ENCODE results near the gene PPP1R2.
"Not testable (repeated sequence)": the region's sequence is repeated elsewhere in the genome, so short reads cannot be mapped to it uniquely, and the experiment has no call there.

The PPP1R2 gene

GRCh38 chr3:195511136-195511535 is 32.0 kb downstream of the PPP1R2 start:
- no peaks in the 10 kb centered on the region for H3K9me3 ChIP-seq (ENCODE audit: control insufficient read depth, insufficient read depth, low read length)
- no peak overlapping the region for H3K9ac ChIP-seq (ENCODE audit: low read depth, low read length)
- no peaks in the 10 kb centered on the region for H3K4me1 ChIP-seq (ENCODE audit: control insufficient read depth, insufficient read depth, low read length)
- no peaks in the 10 kb centered on the region for H3K27me3 ChIP-seq (ENCODE audit: control insufficient read depth, insufficient read depth, low read length)
- no peak overlapping the region for H3K4me3 ChIP-seq (ENCODE audit: low read depth, low read length)
- H3K36me3 ChIP-seq (ENCODE audit: control insufficient read depth, insufficient read depth, low read length), result peaks cover 21% of the 10 kb centered on the region
- no peak overlapping the region for H3K27ac ChIP-seq (ENCODE audit: low read depth, low read length)

DNA sequence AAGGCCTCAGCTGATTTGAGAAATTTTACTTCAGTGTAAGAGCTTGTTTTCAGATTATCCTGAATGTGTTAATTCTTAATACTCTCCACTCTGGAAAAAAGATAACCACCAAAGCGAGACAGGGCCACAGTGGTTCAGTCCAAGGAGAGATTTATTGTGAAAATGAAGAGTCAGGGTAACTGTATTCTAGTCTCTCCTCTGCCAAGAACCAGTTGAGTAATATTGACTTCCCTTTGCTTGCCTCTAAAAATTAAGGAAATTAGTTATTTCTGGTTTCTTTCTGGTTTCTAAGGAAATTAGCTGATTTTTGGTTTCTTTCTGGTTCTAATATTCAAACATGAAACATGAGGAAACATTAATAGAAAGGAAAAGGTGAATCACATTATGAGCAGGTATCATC is 34.9 kb downstream of the PPP1R2 start:
- Histone ChIP-seq H3K4me3 (ENCODE audit: low read depth, low read length) (no peak overlapping the region), H3K9ac (ENCODE audit: low read depth, low read length) (no peak overlapping the region), H3K27me3 (ENCODE audit: control insufficient read depth, insufficient read depth, low read length) (no peaks in the 10 kb centered on the region), H3K27ac (ENCODE audit: low read depth, low read length) (no peak overlapping the region), H3K4me1 (ENCODE audit: control insufficient read depth, insufficient read depth, low read length) (no peaks in the 10 kb centered on the region), H3K36me3 (ENCODE audit: control insufficient read depth, insufficient read depth, low read length) (0 out of 2 replicates have a peak, but pooled peaks cover under 1% of the 10 kb centered on the region), H3K9me3 (ENCODE audit: control insufficient read depth, insufficient read depth, low read length) (no peaks in the 10 kb centered on the region)

- Histone ChIP-seq H3K27me3 (ENCODE audit: control insufficient read depth, insufficient read depth, low read length) (no peaks in the 10 kb centered on the region), H3K36me3 (ENCODE audit: control insufficient read depth, insufficient read depth, low read length) (no peaks in the 10 kb centered on the region), H3K9ac (ENCODE audit: low read depth, low read length) (no peak overlapping the region), H3K4me1 (ENCODE audit: control insufficient read depth, insufficient read depth, low read length) (no peaks in the 10 kb centered on the region), H3K9me3 (ENCODE audit: control insufficient read depth, insufficient read depth, low read length) (no peaks in the 10 kb centered on the region), H3K4me3 (ENCODE audit: low read depth, low read length) (no peak overlapping the region), H3K27ac (ENCODE audit: low read depth, low read length) (no peak overlapping the region)
These were observed 67.5 kb downstream of the PPP1R2 start for GRCh38 chr3:195475614-195476013.

DNA sequence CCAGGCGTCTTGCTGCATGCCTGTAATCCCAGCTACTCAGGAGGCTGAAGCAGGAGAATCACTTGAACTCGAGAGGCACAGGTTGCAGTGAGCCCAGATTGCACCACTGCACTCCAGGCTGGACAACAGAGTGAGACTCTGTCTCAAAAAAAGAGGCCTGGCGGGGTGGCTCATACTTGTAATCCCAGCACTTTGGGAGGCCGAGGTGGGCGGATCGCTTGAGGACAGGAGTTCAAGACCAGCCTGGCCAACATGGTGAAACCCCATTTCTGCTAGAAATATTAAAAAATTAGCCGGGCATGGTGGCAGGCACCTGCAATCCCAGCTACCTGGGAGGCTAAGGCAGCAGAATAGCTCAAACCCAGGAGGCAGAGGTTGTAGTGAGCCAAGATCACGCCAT is 68.0 kb downstream of the PPP1R2 start:
- H3K4me3 ChIP-seq (ENCODE audit: low read depth, low read length); H3K9ac ChIP-seq (ENCODE audit: low read depth, low read length); H3K36me3 ChIP-seq (ENCODE audit: control insufficient read depth, insufficient read depth, low read length); H3K9me3 ChIP-seq (ENCODE audit: control insufficient read depth, insufficient read depth, low read length); H3K27ac ChIP-seq (ENCODE audit: low read depth, low read length); H3K4me1 ChIP-seq (ENCODE audit: control insufficient read depth, insufficient read depth, low read length); H3K27me3 ChIP-seq (ENCODE audit: control insufficient read depth, insufficient read depth, low read length): not testable (repeated sequence)

GRCh38 chr3:195468841-195469240 is 74.3 kb downstream of the PPP1R2 start:
- no peak overlapping the region for H3K27ac ChIP-seq (ENCODE audit: low read depth, low read length)
- no peaks in the 10 kb centered on the region for H3K27me3 ChIP-seq (ENCODE audit: control insufficient read depth, insufficient read depth, low read length)
- H3K9me3 ChIP-seq (ENCODE audit: control insufficient read depth, insufficient read depth, low read length), result no peaks in the 10 kb centered on the region
- no peak overlapping the region for H3K9ac ChIP-seq (ENCODE audit: low read depth, low read length)
- no peaks in the 10 kb centered on the region for H3K4me1 ChIP-seq (ENCODE audit: control insufficient read depth, insufficient read depth, low read length)
- H3K4me3 ChIP-seq (ENCODE audit: low read depth, low read length), result no peak overlapping the region
- no peaks in the 10 kb centered on the region for H3K36me3 ChIP-seq (ENCODE audit: control insufficient read depth, insufficient read depth, low read length)

GRCh38 chr3:195468391-195468776 is 74.7 kb downstream of the PPP1R2 start:
- H3K4me3 ChIP-seq (ENCODE audit: low read depth, low read length), result no peak overlapping the region
- H3K27me3 ChIP-seq (ENCODE audit: control insufficient read depth, insufficient read depth, low read length), result no peaks in the 10 kb centered on the region
- H3K9ac ChIP-seq (ENCODE audit: low read depth, low read length), result no peak overlapping the region
- no peaks in the 10 kb centered on the region for H3K36me3 ChIP-seq (ENCODE audit: control insufficient read depth, insufficient read depth, low read length)
- no peaks in the 10 kb centered on the region for H3K9me3 ChIP-seq (ENCODE audit: control insufficient read depth, insufficient read depth, low read length)
- H3K4me1 ChIP-seq (ENCODE audit: control insufficient read depth, insufficient read depth, low read length), result no peaks in the 10 kb centered on the region
- no peak overlapping the region for H3K27ac ChIP-seq (ENCODE audit: low read depth, low read length)

- Histone ChIP-seq H3K27me3 (ENCODE audit: control insufficient read depth, insufficient read depth, low read length) (no peaks in the 10 kb centered on the region), H3K9ac (ENCODE audit: low read depth, low read length) (no peak overlapping the region), H3K36me3 (ENCODE audit: control insufficient read depth, insufficient read depth, low read length) (no peaks in the 10 kb centered on the region), H3K9me3 (ENCODE audit: control insufficient read depth, insufficient read depth, low read length) (no peaks in the 10 kb centered on the region), H3K4me1 (ENCODE audit: control insufficient read depth, insufficient read depth, low read length) (no peaks in the 10 kb centered on the region), H3K27ac (ENCODE audit: low read depth, low read length) (no peak overlapping the region), H3K4me3 (ENCODE audit: low read depth, low read length) (no peak overlapping the region)
These were observed 75.3 kb downstream of the PPP1R2 start for GRCh38 chr3:195467641-195468390.

GRCh38 chr3:195466251-195466650 is 76.9 kb downstream of the PPP1R2 start:
- no peaks in the 10 kb centered on the region for H3K4me1 ChIP-seq (ENCODE audit: control insufficient read depth, insufficient read depth, low read length)
- no peak overlapping the region for H3K27ac ChIP-seq (ENCODE audit: low read depth, low read length)
- H3K27me3 ChIP-seq (ENCODE audit: control insufficient read depth, insufficient read depth, low read length), result no peaks in the 10 kb centered on the region
- H3K9ac ChIP-seq (ENCODE audit: low read depth, low read length), result no peak overlapping the region
- no peak overlapping the region for H3K4me3 ChIP-seq (ENCODE audit: low read depth, low read length)
- H3K9me3 ChIP-seq (ENCODE audit: control insufficient read depth, insufficient read depth, low read length), result no peaks in the 10 kb centered on the region
- no peaks in the 10 kb centered on the region for H3K36me3 ChIP-seq (ENCODE audit: control insufficient read depth, insufficient read depth, low read length)
